Retinal pigment epithelial cell (primary cell): ENCODE data around the gene NMNAT1.
"Not testable (repeated sequence)": the region's sequence is repeated elsewhere in the genome, so short reads cannot be mapped to it uniquely, and the experiment has no call there.

Experiments
- DNase-seq: peaks from one replicate; pipeline ENCODE4 v3.0.0-alpha.2; 2010; ENCODE audit warnings: low read depth
- H3K4me3 ChIP-seq: 2 replicates; pipeline ENCODE4 v1.5.1; 2011; ENCODE audit warnings: mild to moderate bottlenecking, low read length, control low read depth, moderate library complexity
- TF ChIP-seq, protein P1 (sequence below): conservative IDR thresholded peaks from 2 replicates; pipeline ENCODE4 v1.5.1; 2011; ENCODE audit warnings: low read depth, low read length, control low read depth, inconsistent platforms

Gene NMNAT1

GRCh38 chr1:9992910-9993309 lies 49.6 kb downstream of the NMNAT1 start:
- TF ChIP-seq, protein P1, sequence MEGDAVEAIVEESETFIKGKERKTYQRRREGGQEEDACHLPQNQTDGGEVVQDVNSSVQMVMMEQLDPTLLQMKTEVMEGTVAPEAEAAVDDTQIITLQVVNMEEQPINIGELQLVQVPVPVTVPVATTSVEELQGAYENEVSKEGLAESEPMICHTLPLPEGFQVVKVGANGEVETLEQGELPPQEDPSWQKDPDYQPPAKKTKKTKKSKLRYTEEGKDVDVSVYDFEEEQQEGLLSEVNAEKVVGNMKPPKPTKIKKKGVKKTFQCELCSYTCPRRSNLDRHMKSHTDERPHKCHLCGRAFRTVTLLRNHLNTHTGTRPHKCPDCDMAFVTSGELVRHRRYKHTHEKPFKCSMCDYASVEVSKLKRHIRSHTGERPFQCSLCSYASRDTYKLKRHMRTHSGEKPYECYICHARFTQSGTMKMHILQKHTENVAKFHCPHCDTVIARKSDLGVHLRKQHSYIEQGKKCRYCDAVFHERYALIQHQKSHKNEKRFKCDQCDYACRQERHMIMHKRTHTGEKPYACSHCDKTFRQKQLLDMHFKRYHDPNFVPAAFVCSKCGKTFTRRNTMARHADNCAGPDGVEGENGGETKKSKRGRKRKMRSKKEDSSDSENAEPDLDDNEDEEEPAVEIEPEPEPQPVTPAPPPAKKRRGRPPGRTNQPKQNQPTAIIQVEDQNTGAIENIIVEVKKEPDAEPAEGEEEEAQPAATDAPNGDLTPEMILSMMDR = no peak
- DNase-seq = no peak
- H3K4me3 ChIP-seq = no peak overlapping the region

DNA sequence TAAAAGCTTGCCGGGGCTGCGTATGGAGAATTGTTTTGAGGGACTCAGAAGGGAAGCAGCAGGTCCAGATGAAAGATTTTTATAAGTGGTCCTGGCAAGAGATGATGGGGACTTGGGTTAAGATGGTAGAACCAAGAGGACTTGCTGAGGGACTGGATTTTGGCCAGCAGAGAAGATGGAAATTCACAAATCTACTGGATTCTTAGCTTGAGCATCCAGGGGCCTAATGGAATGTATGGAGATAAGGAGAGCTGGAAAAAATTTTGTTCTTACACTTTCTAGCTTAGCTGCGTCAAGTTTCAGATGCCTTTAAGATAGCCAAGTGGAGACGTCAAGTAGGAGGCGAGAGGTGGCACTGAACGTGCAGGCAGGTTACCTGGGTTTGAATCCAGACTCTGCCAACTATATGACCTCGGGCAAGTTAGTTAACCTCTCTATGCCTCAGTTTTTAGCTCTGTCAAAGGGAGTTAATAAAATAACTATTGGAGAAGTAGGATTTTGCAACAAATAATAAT lies 50.3 kb downstream of the NMNAT1 start:
- DNase-seq = no peak
- H3K4me3 ChIP-seq = no peak overlapping the region
- TF ChIP-seq, protein P1 = no peak

- H3K4me3 ChIP-seq = peak within 1 kb of the TSS; percentile 35
- no peak for DNase-seq
- TF ChIP-seq, protein P1 = no peak
Measured at GRCh38 chr1:9996624-9997582, 53.6 kb downstream of the NMNAT1 start, which contains the start of gene RBP7. TSS of gene RBP7 (plus strand) at chr1:9997228. CDS start at chr1:9997259, 31 bp downstream.

DNA sequence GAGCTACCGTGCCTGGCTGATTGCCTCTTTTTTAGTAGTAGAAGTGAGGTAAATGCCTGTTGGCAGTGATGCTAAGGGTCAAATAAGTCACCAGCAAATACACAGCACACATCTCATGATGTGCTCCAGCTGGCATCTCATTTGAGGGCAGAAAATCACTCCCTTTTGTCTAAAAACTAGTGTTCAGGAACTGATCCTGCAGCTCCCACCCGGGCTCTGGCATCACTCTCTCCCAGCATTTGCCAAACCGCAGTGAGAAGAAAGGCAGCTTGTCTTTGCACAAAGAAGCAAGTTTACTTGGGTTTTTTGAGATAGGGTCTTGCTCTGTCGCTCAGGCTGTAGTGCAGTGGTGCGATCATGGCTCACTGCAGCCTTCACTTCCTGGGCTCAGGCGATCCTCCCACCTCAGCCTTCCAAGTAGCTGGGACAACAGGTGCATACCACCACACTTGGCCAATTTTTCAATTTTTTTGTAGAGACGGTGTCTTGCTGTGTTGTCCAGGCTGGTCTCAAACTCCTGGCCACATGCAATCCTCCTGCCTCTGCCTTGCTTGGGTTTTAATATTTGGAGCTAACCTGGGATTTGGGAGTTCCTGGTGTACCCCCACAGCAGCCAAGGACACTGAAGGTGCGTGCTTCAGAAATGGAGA lies 57.9 kb downstream of the NMNAT1 start:
- TF ChIP-seq, protein P1 = no peak
- H3K4me3 ChIP-seq = no peak overlapping the region
- no peak for DNase-seq

DNA sequence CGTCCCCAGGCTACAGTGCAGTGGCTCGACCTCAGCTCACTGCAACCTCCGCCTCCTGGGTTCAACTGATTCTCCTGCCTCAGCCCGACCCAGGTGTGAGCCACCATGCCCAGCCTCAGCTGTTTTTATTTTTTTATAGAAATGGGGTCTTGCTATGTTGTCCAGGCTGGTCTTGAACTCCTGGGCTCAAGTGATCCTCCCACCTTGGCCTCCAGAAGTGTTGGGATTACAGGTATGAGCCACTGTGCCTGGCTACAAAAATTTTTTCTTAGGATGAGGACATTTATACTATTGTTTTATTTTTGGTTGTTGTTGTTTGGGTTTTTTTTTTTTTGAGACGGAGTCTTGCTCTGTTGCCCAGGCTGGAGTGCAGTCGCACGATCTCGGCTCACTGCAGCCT lies 62.0 kb downstream of the NMNAT1 start:
- DNase-seq, H3K4me3 ChIP-seq: not testable (repeated sequence)

DNA sequence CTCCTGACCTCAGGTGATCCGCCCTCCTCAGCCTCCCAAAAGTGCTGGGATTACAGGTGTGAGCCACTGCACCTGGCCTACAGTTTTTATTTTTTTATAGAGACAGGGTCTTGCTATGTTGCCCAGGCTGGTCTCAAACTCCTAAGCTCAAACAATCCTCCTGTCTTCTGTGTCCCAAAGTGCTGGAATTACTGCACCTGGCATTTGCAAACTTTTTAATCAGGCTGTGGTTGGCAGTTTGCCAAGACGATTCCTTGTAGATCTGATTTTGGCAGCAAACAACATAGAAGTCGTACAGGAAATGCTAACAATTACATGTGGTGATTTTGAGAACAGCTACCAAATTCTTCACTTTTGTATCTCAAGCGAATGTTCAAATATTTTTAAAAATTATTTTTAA lies 63.9 kb downstream of the NMNAT1 start:
- TF ChIP-seq, protein P1 = no peak
- DNase-seq = no peak
- no peak overlapping the region for H3K4me3 ChIP-seq

- TF ChIP-seq, protein P1 = no peak
- DNase-seq = no peak
- no peak overlapping the region for H3K4me3 ChIP-seq
Measured at GRCh38 chr1:10014016-10014415, 70.7 kb downstream of the NMNAT1 start.
